GM12801 (cell line): Measurements from ENCODE around the gene BGN.

ENCODE experiments used
- CTCF ChIP-seq: IDR thresholded peaks from one replicate; pipeline ENCODE4 v1.5.1; 2011; ENCODE audit warnings: control low read depth; ENCODE audit not compliant: insufficient read length; ENCODE audit errors: extremely low read depth

Gene BGN

GRCh38 chrX:153494541-153495361 is at the start of gene BGN:
Gene BGN, plus strand, starts transcription at chrX:153494980. Its CDS starts 9,652 bp downstream, at chrX:153504632.
- no peak for TF ChIP-seq CTCF

- no peak for TF ChIP-seq CTCF
Observed at GRCh38 chrX:153445106-153445855, 49.5 kb upstream of the BGN start.

GRCh38 chrX:153445856-153446635 is 48.7 kb upstream of the BGN start, which contains the start of gene TREX2:
Gene TREX2, minus strand, starts transcription at chrX:153446056. Its CDS starts 626 bp downstream, at chrX:153445430.
- no peak for TF ChIP-seq CTCF

GRCh38 chrX:153446636-153446936 is 48.2 kb upstream of the BGN start:
- no peak for TF ChIP-seq CTCF

GRCh38 chrX:153446950-153447580 is 47.7 kb upstream of the BGN start:
- no peak for TF ChIP-seq CTCF

GRCh38 chrX:153447581-153447960 is 47.2 kb upstream of the BGN start:
- TF ChIP-seq CTCF, result no peak
